WTC11 (cell line): ENCODE results near the gene CLIP1. TPM values are rescaled to one million over a fixed set of nuclear protein-coding genes. Genes with fewer than 3 reads are reported as not detected.
"Not testable (repeated sequence)": the region's sequence is repeated elsewhere in the genome, so short reads cannot be mapped to it uniquely, and the experiment has no call there.

Experiments used
- ATAC-seq: fragments of 200-7000 bp; cut with Tn5 transposase; 2 replicates; pipeline ENCODE4 v1.10.0; 2021; ENCODE audit warnings: mild to moderate bottlenecking, moderate library complexity
- CTCF ChIA-PET: fragments of 300-600 bp; sonication (Branson Sonifier 250); formaldehyde crosslinking; loops from one replicate; lab custom pipeline; 2021; ENCODE audit warnings: antibody characterized with exemption; lab: Charles Lee
- POLR2A ChIA-PET: fragments of 350-600 bp; sonication (Branson Sonifier 250); formaldehyde crosslinking; loops from one replicate; lab custom pipeline; 2021; ENCODE audit warnings: antibody characterized with exemption; lab: Charles Lee
- DNase-seq: peaks from one replicate; pipeline ENCODE4 v3.0.0; 2021; ENCODE audit warnings: low spot score
- H3K27ac Mint-ChIP-seq: 2 replicates; pipeline ENCODE4 v1.8.0; 2021; ENCODE audit warnings: mixed read lengths
- H3K27me3 Mint-ChIP-seq: 2 replicates; pipeline ENCODE4 v1.8.0; 2021; ENCODE audit warnings: low read depth, mild to moderate bottlenecking, moderate library complexity, mixed read lengths
- H3K36me3 Mint-ChIP-seq: 2 replicates; pipeline ENCODE4 v1.8.0; 2021; ENCODE audit warnings: mixed read lengths
- H3K4me1 Mint-ChIP-seq: 2 replicates; pipeline ENCODE4 v1.8.0; 2022; ENCODE audit warnings: mixed read lengths
- H3K4me3 Mint-ChIP-seq: 2 replicates; pipeline ENCODE4 v1.8.0; 2021; ENCODE audit warnings: mild to moderate bottlenecking, moderate library complexity, mixed read lengths
- H3K9me3 Mint-ChIP-seq: 2 replicates; pipeline ENCODE4 v1.8.0; 2021; ENCODE audit warnings: mixed read lengths
- ATF1 ChIP-seq: sonication (generic); formaldehyde crosslinking; IDR thresholded peaks from 2 replicates; pipeline ENCODE4 v1.8.1; 2023; ENCODE audit warnings: mild to moderate bottlenecking, moderate library complexity, missing genetic modification reagents
- CREB1 ChIP-seq: sonication (generic); formaldehyde crosslinking; IDR thresholded peaks from 2 replicates; pipeline ENCODE4 v1.8.0; 2023; ENCODE audit warnings: mild to moderate bottlenecking, missing genetic modification reagents
- EMX1 ChIP-seq: fragments of 250-450 bp; sonication (Bioruptor Pico); IDR thresholded peaks from 2 replicates; pipeline ENCODE4 v1.8.0; 2021; ENCODE audit warnings: mild to moderate bottlenecking
- ETV6 ChIP-seq: sonication (generic); formaldehyde crosslinking; IDR thresholded peaks from 2 replicates; pipeline ENCODE4 v1.8.1; 2022; ENCODE audit warnings: mild to moderate bottlenecking, missing genetic modification reagents
- GRHL2 ChIP-seq: fragments of 250-450 bp; sonication (Bioruptor Pico); IDR thresholded peaks from 2 replicates; pipeline ENCODE4 v1.8.0; 2022; ENCODE audit warnings: mild to moderate bottlenecking, moderate library complexity; ENCODE audit not compliant: insufficient replicate concordance, severe bottlenecking
- MXD4 ChIP-seq: fragments of 250-450 bp; sonication (Bioruptor Pico); IDR thresholded peaks from 2 replicates; pipeline ENCODE4 v1.8.0; 2021; ENCODE audit warnings: mild to moderate bottlenecking, moderate library complexity, borderline replicate concordance
- MYBL2 ChIP-seq: sonication (generic); formaldehyde crosslinking; IDR thresholded peaks from 2 replicates; pipeline ENCODE4 v1.8.1; 2023; ENCODE audit warnings: mild to moderate bottlenecking, moderate library complexity, missing genetic modification reagents
- NFATC4 ChIP-seq: fragments of 250-450 bp; sonication (Bioruptor Pico); IDR thresholded peaks from 2 replicates; pipeline ENCODE4 v1.9.0; 2021; ENCODE audit warnings: mild to moderate bottlenecking
- NFYB ChIP-seq: sonication (generic); formaldehyde crosslinking; conservative IDR thresholded peaks from 2 replicates; pipeline ENCODE4 v1.8.0; 2022; ENCODE audit warnings: low read depth, missing genetic modification reagents
- NR3C1 ChIP-seq: sonication (generic); formaldehyde crosslinking; conservative IDR thresholded peaks from 2 replicates; pipeline ENCODE4 v1.8.1; 2023; ENCODE audit warnings: low read depth, mild to moderate bottlenecking, missing genetic modification reagents
- RORB ChIP-seq: fragments of 250-450 bp; sonication (Bioruptor Pico); IDR thresholded peaks from 2 replicates; pipeline ENCODE4 v1.9.0; 2021; ENCODE audit warnings: mild to moderate bottlenecking
- TEAD4 ChIP-seq: sonication (generic); formaldehyde crosslinking; IDR thresholded peaks from 2 replicates; pipeline ENCODE4 v1.8.0; 2022; ENCODE audit warnings: mild to moderate bottlenecking, missing genetic modification reagents
- TP53 ChIP-seq: sonication (generic); formaldehyde crosslinking; IDR thresholded peaks from 2 replicates; pipeline ENCODE4 v1.8.1; 2023; ENCODE audit warnings: mild to moderate bottlenecking, missing genetic modification reagents
- ZBTB21 ChIP-seq: sonication (generic); formaldehyde crosslinking; IDR thresholded peaks from 2 replicates; pipeline ENCODE4 v1.8.1; 2023; ENCODE audit warnings: mild to moderate bottlenecking, missing genetic modification reagents, borderline replicate concordance
- ZNF121 ChIP-seq: sonication (generic); formaldehyde crosslinking; IDR thresholded peaks from 2 replicates; pipeline ENCODE4 v1.8.0; 2023; ENCODE audit warnings: missing genetic modification reagents
- ZNF219 ChIP-seq: sonication (generic); formaldehyde crosslinking; IDR thresholded peaks from 2 replicates; pipeline ENCODE4 v1.8.0; 2023; ENCODE audit warnings: missing genetic modification reagents, mild to moderate bottlenecking, borderline replicate concordance
- total RNA-seq: library from RNA; stranded (reverse); gene quantifications from 3 replicates; pipeline ENCODE4 v1.2.3, GENCODE V29; 2021
- TF ChIP-seq, protein P1 (sequence below): fragments of 250-450 bp; sonication (Bioruptor Pico); IDR thresholded peaks from 2 replicates; pipeline ENCODE4 v2.1.2; 2022; ENCODE audit warnings: mild to moderate bottlenecking, moderate library complexity
- TF ChIP-seq, protein P2 (sequence below): sonication (generic); formaldehyde crosslinking; IDR thresholded peaks from 2 replicates; pipeline ENCODE4 v1.8.0; 2022; ENCODE audit warnings: mild to moderate bottlenecking, missing genetic modification reagents
- TF ChIP-seq, protein P3 (sequence below): sonication (generic); formaldehyde crosslinking; IDR thresholded peaks from 2 replicates; pipeline ENCODE4 v1.8.0; 2022; ENCODE audit warnings: mild to moderate bottlenecking, missing genetic modification reagents

Gene CLIP1
- total RNA-seq, 1 experiment from 2014 or later, result 24.9 TPM

DNA sequence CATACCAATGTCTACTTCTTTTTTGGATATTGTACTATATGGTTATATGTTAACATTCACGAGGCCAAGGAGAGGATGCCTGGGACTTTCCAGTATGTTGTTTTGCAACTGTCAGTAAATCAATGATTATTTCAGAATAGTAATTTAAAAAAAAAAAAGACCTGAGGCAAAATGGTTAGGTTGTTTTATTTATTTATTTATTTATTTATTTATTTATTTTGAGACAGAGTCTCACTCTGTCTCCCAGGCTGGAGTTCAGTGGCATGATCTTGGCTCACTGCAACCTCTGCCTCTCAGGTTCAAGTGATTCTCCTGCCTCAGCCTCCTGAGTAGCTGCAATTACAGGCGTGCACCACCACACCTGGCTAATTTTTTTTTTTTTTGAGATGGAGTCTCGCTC is 25.4 kb upstream of the CLIP1 start:
- H3K4me1 Mint-ChIP-seq, H3K36me3 Mint-ChIP-seq, H3K27me3 Mint-ChIP-seq, ATAC-seq, CTCF ChIA-PET, POLR2A ChIA-PET, H3K9me3 Mint-ChIP-seq, DNase-seq, H3K4me3 Mint-ChIP-seq, H3K27ac Mint-ChIP-seq: not testable (repeated sequence)

DNA sequence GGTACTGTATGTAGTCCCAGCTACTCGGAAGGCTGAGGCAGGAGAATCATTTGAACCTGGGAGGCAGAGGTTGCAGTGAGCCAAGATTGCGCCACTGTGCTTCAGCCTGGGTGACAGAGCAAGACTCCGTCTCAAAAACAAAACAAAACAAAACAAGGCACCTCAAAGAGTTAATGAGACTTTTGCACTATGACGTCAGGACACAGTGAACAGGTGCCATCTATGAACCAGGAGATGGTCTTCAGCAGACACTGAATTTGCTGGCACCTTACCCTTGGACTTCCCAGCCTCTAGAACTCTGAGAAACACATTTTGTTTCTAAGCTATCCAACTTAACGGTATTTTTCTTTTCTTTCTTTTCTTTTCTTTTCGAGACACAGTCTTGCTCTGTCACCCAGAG is 23.9 kb upstream of the CLIP1 start:
- CTCF ChIA-PET, H3K4me1 Mint-ChIP-seq, H3K27ac Mint-ChIP-seq, DNase-seq, POLR2A ChIA-PET, H3K4me3 Mint-ChIP-seq, H3K36me3 Mint-ChIP-seq, H3K27me3 Mint-ChIP-seq, H3K9me3 Mint-ChIP-seq, ATAC-seq: not testable (repeated sequence)

DNA sequence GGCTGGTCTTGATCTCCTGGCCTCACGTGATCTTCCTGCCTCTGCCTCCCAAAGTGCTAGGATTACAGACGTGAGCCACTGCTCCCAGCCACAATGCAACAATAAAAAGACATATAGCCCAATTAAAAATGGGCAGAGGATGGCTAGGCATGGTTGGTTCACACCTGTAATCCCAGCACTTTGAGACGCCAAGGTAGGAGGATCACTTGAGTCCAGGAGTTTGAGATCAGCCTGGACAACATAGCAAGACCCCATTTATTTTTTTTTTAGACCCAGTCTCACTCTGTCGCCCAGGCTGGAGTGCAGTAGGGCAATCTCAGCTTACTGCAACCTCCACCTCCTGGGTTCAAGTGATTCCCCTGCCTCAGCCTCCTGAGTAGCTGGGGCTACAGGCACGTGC is 21.6 kb upstream of the CLIP1 start:
- not testable (repeated sequence) for ATAC-seq
- TF ChIP-seq ZNF121 (CRISPR knock-in tag), result 0 out of 2 replicates have a peak, but pooled peaks have one; percentile 27
- TF ChIP-seq, all 79 proteins: peak for 1; not testable (repeated sequence) for 78
- H3K4me1 Mint-ChIP-seq, POLR2A ChIA-PET, H3K27ac Mint-ChIP-seq, CTCF ChIA-PET, DNase-seq, H3K4me3 Mint-ChIP-seq, H3K36me3 Mint-ChIP-seq, H3K27me3 Mint-ChIP-seq, H3K9me3 Mint-ChIP-seq: not testable (repeated sequence)

DNA sequence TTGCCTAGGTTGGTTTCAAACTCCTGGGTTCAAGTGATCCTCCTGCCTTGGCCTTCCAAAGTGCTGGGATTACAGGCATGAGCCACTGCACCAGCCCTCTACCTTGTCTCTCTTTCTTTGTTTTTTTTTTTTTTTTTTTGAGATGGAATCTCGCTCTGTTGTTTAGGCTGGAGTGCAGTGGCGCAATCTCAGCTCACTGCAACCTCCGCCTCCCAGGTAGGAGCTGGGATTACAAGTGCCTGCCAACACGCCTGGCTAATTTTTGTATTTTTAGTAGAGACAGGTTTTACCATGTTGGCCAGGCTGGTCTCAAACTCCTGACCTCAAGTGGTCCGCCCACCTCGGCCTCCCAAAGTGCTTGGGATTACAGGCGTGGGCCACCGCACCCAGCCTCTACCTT is 16.4 kb upstream of the CLIP1 start:
- H3K9me3 Mint-ChIP-seq, DNase-seq, POLR2A ChIA-PET, H3K27ac Mint-ChIP-seq, ATAC-seq, H3K4me3 Mint-ChIP-seq, H3K36me3 Mint-ChIP-seq, H3K4me1 Mint-ChIP-seq, H3K27me3 Mint-ChIP-seq: not testable (repeated sequence)
- CTCF ChIA-PET, result interaction anchor here (0.6 to 0.7 kb wide), 2 partner anchors 25 to 39 kb away, joined by 3 read pairs; no protein-coding TSS in a partner anchor

DNA sequence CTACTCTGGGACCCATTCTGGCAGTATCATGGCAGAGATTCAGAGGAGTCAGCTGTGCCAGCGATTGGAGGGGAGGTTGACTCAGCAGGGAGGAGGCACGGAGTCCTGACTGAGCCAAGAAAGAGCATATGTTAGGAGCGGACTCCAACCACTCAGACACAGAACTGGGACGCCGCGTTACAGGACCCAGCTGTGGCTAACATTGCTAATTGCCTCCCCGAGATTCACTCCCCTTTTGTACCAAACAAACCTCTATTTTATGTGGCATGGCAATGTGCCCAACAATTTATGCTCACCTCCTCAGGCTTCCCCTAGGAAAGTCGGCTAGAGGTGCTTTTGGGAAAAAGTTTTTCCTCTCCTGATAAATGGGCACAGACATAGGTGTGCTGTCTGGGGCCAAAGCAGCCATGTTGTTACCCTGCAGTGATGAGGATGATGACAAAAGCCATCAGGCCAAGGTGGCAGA is 15.2 kb upstream of the CLIP1 start:
- POLR2A ChIA-PET, result interaction anchor here (0.6 kb wide), 1 partner anchor 24 kb away, joined by 4 read pairs; no protein-coding TSS in a partner anchor
- H3K27ac Mint-ChIP-seq, result no peak overlapping the region
- TF ChIP-seq, protein P1, sequence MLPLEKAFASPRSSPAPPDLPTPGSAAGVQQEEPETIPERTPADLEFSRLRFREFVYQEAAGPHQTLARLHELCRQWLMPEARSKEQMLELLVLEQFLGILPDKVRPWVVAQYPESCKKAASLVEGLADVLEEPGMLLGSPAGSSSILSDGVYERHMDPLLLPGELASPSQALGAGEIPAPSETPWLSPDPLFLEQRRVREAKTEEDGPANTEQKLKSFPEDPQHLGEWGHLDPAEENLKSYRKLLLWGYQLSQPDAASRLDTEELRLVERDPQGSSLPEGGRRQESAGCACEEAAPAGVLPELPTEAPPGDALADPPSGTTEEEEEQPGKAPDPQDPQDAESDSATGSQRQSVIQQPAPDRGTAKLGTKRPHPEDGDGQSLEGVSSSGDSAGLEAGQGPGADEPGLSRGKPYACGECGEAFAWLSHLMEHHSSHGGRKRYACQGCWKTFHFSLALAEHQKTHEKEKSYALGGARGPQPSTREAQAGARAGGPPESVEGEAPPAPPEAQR (CRISPR knock-in tag), result no peak
- TF ChIP-seq TEAD4 (CRISPR knock-in tag) (no peak), GRHL2 (CRISPR knock-in tag) (no peak), ZBTB21 (CRISPR knock-in tag) (no peak), ATF1 (CRISPR knock-in tag) (no peak), TP53 (CRISPR knock-in tag) (no peak), MXD4 (CRISPR knock-in tag) (no peak)
- TF ChIP-seq, protein P2, sequence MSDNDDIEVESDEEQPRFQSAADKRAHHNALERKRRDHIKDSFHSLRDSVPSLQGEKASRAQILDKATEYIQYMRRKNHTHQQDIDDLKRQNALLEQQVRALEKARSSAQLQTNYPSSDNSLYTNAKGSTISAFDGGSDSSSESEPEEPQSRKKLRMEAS (CRISPR knock-in tag), result no peak
- TF ChIP-seq, all 79 proteins: peak for 0
- no peaks in the 10 kb centered on the region for H3K9me3 Mint-ChIP-seq
- no peaks in the 10 kb centered on the region for H3K27me3 Mint-ChIP-seq
- H3K4me3 Mint-ChIP-seq, result no peak overlapping the region
- DNase-seq (no peak), ATAC-seq (no peak)
- CTCF ChIA-PET, result no interaction called here
- H3K4me1 Mint-ChIP-seq, result no peaks in the 10 kb centered on the region
- no peaks in the 10 kb centered on the region for H3K36me3 Mint-ChIP-seq

DNA sequence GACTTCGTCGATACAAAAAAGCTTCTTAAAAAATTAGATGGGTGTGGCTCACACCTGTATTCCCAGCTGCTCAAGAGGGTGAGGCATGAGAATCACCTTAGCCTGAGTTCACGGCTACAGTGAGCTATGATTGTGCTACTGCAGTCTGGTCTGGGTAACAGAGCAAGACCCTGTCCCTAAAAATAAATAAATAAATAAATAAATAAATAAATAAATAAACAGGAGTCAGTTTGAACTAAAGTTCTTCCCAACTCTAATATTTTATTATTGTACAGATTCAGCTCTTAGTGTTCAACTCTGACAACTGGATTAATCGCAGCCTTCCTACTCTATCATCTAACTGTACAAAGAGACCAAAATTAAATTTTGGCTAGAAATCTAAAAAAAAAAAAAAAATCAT is 12.7 kb upstream of the CLIP1 start:
- DNase-seq, result no peak
- H3K4me1 Mint-ChIP-seq, result no peaks in the 10 kb centered on the region
- no peaks in the 10 kb centered on the region for H3K27me3 Mint-ChIP-seq
- no peak for ATAC-seq
- ChIA-PET POLR2A (no interaction called here), CTCF (no interaction called here)
- H3K27ac Mint-ChIP-seq, result no peak overlapping the region
- no peak overlapping the region for H3K4me3 Mint-ChIP-seq
- no peaks in the 10 kb centered on the region for H3K9me3 Mint-ChIP-seq
- H3K36me3 Mint-ChIP-seq, result no peaks in the 10 kb centered on the region
- TF ChIP-seq, protein P3, sequence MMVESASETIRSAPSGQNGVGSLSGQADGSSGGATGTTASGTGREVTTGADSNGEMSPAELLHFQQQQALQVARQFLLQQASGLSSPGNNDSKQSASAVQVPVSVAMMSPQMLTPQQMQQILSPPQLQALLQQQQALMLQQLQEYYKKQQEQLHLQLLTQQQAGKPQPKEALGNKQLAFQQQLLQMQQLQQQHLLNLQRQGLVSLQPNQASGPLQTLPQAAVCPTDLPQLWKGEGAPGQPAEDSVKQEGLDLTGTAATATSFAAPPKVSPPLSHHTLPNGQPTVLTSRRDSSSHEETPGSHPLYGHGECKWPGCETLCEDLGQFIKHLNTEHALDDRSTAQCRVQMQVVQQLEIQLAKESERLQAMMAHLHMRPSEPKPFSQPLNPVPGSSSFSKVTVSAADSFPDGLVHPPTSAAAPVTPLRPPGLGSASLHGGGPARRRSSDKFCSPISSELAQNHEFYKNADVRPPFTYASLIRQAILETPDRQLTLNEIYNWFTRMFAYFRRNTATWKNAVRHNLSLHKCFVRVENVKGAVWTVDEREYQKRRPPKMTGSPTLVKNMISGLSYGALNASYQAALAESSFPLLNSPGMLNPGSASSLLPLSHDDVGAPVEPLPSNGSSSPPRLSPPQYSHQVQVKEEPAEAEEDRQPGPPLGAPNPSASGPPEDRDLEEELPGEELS (CRISPR knock-in tag), result no peak
- TF ChIP-seq ZNF219 (CRISPR knock-in tag), result no peak
- no peak for TF ChIP-seq NFYB
- TF ChIP-seq EMX1 (CRISPR knock-in tag), result no peak
- no peak for TF ChIP-seq CREB1 (CRISPR knock-in tag)
- no peak for TF ChIP-seq RORB
- no peak for TF ChIP-seq MYBL2 (CRISPR knock-in tag)
- TF ChIP-seq TP53 (CRISPR knock-in tag), result no peak
- TF ChIP-seq NR3C1, result no peak
- TF ChIP-seq ETV6 (CRISPR knock-in tag), result no peak
- TF ChIP-seq NFATC4 (CRISPR knock-in tag), result no peak
